H1 (cell line): ENCODE measurements around the gene ZNF888. TPM values are rescaled to one million over a fixed set of nuclear protein-coding genes. Genes with fewer than 3 reads are reported as not detected.

ENCODE experiments used
- BRCA1 ChIP-seq: IDR thresholded peaks from 2 replicates; pipeline ENCODE4 v1.6.1; 2012; ENCODE audit warnings: low read depth, low read length, improper control_type of control experiment
- CBX8 ChIP-seq: fragments of 300-800, 300-1000 bp; sonication (generic); IDR thresholded peaks from 2 replicates; pipeline ENCODE4 v1.7.1; 2016; ENCODE audit warnings: low read depth, low read length, borderline replicate concordance
- CREB1 ChIP-seq: IDR thresholded peaks from 2 replicates; pipeline ENCODE4 v1.6.1; 2012; ENCODE audit warnings: inconsistent platforms
- CTBP2 ChIP-seq: IDR thresholded peaks from 2 replicates; pipeline ENCODE4 v1.7.0; 2011; ENCODE audit warnings: borderline replicate concordance, mild to moderate bottlenecking, moderate library complexity, mixed read lengths, low read length; ENCODE audit not compliant: insufficient read depth, insufficient read length
- EGR1 ChIP-seq: IDR thresholded peaks from 2 replicates; pipeline ENCODE4 v1.6.1; 2011; ENCODE audit warnings: low read depth, low read length, borderline replicate concordance
- EP300 ChIP-seq, 2 experiments: IDR thresholded peaks; 1 replicate in 1 of 2; 2 replicates in 1 of 2; pipeline ENCODE4 v1.6.1; 2011 to 2012; ENCODE audit warnings: low read depth in 2 of 2, low read length in 2 of 2, mild to moderate bottlenecking in 2 of 2, borderline replicate concordance in 1 of 2, inconsistent platforms in 1 of 2, moderate library complexity in 1 of 2
- GABPA ChIP-seq: IDR thresholded peaks from 2 replicates; pipeline ENCODE4 v1.6.1; 2011; ENCODE audit warnings: mild to moderate bottlenecking, low read length, moderate library complexity, borderline replicate concordance; ENCODE audit not compliant: insufficient read depth
- HDAC2 ChIP-seq, 2 experiments: fragments of 300-600 bp in 1 of 2; sonication (generic) in 1 of 2; IDR thresholded peaks; 2 replicates each; pipeline ENCODE4 v1.6.1; 2011 to 2012; ENCODE audit warnings: low read depth in 2 of 2, low read length in 2 of 2, mild to moderate bottlenecking in 2 of 2, moderate library complexity in 2 of 2, borderline replicate concordance in 1 of 2, inconsistent platforms in 1 of 2
- HDAC6 ChIP-seq: IDR thresholded peaks from one replicate; pipeline ENCODE4 v1.7.1; 2012; ENCODE audit warnings: low read depth, mild to moderate bottlenecking, inconsistent platforms, low read length, moderate library complexity
- JUN ChIP-seq: IDR thresholded peaks from 2 replicates; pipeline ENCODE4 v1.6.1; 2011; ENCODE audit warnings: low read depth, mild to moderate bottlenecking, improper control_type of control experiment, low read length
- JUND ChIP-seq: IDR thresholded peaks from 2 replicates; pipeline ENCODE4 v1.6.1; 2011; ENCODE audit warnings: mild to moderate bottlenecking, improper control_type of control experiment, low read length
- KDM4A ChIP-seq: IDR thresholded peaks from one replicate; pipeline ENCODE4 v1.7.1; 2012; ENCODE audit warnings: low read depth, mild to moderate bottlenecking, moderate library complexity, low read length, inconsistent platforms; ENCODE audit not compliant: severe bottlenecking
- RXRA ChIP-seq: IDR thresholded peaks from 2 replicates; pipeline ENCODE4 v1.6.1; 2011; ENCODE audit warnings: low read depth, mild to moderate bottlenecking, low read length, moderate library complexity; ENCODE audit not compliant: insufficient read depth
- SIN3A ChIP-seq, 2 experiments: IDR thresholded peaks in 1 of 2; conservative IDR thresholded peaks in 1 of 2; 2 replicates each; pipeline ENCODE4 v1.6.1; 2011 to 2012; ENCODE audit warnings: low read length in 2 of 2, improper control_type of control experiment in 1 of 2, low read depth in 1 of 2, mild to moderate bottlenecking in 1 of 2
- SIRT6 ChIP-seq: IDR thresholded peaks from one replicate; pipeline ENCODE4 v1.7.1; 2012; ENCODE audit warnings: low read length, inconsistent platforms
- SP1 ChIP-seq: IDR thresholded peaks from 2 replicates; pipeline ENCODE4 v1.6.1; 2011; ENCODE audit warnings: low read depth, low read length
- SP2 ChIP-seq: IDR thresholded peaks from 2 replicates; pipeline ENCODE4 v1.6.1; 2012; ENCODE audit warnings: mild to moderate bottlenecking, low read length, inconsistent platforms
- SP4 ChIP-seq: IDR thresholded peaks from 2 replicates; pipeline ENCODE4 v1.6.1; 2012; ENCODE audit warnings: low read length, inconsistent platforms
- SUZ12 ChIP-seq: fragments of 200-600 bp; sonication (generic); IDR thresholded peaks from 2 replicates; pipeline ENCODE4 v1.6.1; 2012; ENCODE audit warnings: mild to moderate bottlenecking, inconsistent platforms, low read length, moderate library complexity, mixed read lengths
- TAF1 ChIP-seq: IDR thresholded peaks from 2 replicates; pipeline ENCODE4 v1.6.1; 2011; ENCODE audit warnings: mild to moderate bottlenecking, low read depth, low read length
- TAF7 ChIP-seq: optimal IDR thresholded peaks from 2 replicates; pipeline ENCODE3; 2011; ENCODE audit warnings: low read depth, mild to moderate bottlenecking, inconsistent platforms, low read length, moderate library complexity, borderline replicate concordance
- TEAD4 ChIP-seq: IDR thresholded peaks from 2 replicates; pipeline ENCODE4 v1.6.1; 2012; ENCODE audit warnings: low read depth, low read length, inconsistent platforms, mixed read lengths
- YY1 ChIP-seq: IDR thresholded peaks from 2 replicates; pipeline ENCODE4 v1.6.1; 2011; ENCODE audit warnings: low read depth, mild to moderate bottlenecking, low read length
- polyA plus RNA-seq, 7 experiments: library from polyadenylated mRNA; depleted of rRNA in 3 of 7; stranded (reverse) in 5 of 7; unstranded in 2 of 7; fragments of >200 nt in 5 of 7; fragments of 200-250 nt in 2 of 7; gene quantifications; 1 replicate in 5 of 7; 2 replicates in 1 of 7; 4 replicates in 1 of 7; pipeline versions ENCODE4 v1.2.1 to v1.2.3, GENCODE V29; 2011 to 2013; ENCODE audit warnings: missing spikeins in 2 of 7, mixed read lengths in 2 of 7
- total RNA-seq: library from RNA; stranded (reverse); fragmentation: NEBNext Ultra II Directional; extraction: Animal tissue kit (Norgen Biotek cat#: 25700); gene quantifications from 2 replicates; pipeline ENCODE4 v1.2.1, GENCODE V29; 2021
- TF ChIP-seq, protein P1 (sequence below): IDR thresholded peaks from 2 replicates; pipeline ENCODE4 v1.6.1; 2012; ENCODE audit warnings: inconsistent platforms

The ZNF888 gene
- total and polyA plus RNA-seq, 2 of the 8 experiments (the other 6 are each of a cell fraction or from before 2014, with no cell fraction given): 1.1 to 8.6 TPM

DNA sequence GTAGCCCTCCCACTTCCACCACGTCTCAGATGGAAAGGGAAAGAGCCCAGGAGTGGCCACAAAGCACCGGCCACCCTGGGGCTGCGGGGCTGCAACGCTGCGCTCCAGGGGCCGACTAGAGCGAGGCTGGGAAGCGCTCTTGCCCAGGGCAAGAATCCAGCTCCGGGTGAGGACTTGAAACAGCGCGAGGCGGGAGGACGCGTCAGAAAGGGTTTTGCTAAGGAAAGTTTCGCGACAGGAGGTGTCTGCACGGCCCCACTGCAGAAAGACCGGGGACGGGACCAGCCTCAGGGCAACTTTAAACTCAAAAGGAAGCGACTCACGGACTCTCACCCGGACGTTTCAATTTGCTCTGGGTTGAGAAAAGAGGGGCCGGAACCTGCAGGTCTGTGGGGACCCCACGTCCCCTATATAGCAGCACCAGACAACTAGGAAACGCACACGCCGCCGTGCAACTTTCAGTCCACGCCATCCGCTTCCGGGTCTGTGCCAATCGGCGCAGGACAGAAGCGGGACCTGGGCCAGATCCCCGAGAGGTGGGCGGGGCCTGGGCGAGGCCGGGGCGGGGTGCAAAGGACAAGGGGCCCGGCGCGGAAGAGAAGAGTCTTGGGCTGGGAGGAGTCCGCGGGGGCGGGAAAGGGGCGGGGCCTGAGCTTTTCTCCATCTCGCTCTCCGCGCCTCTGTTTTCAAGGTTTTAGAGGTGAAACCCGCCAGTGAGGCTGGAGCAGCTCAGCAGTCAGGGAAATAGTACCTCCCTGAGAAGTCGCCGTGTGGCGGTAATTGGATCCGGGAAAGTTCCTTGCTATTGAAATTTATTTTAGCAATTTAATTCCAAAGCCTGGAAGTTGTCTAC is 39.4 kb upstream of the ZNF888 start, which contains the start of gene ZNF816 (continued):
- no peak for TF ChIP-seq EP300 (IDR thresholded peaks at IDR 0.05; ENCODE audit: borderline replicate concordance in 1 of 2, low read depth in 2 of 2, low read length in 2 of 2)
- TF ChIP-seq CTBP2: no peak
- no peak; the same call in 1 of the 2 replicates for TF ChIP-seq GABPA
- peak in 1 of 2 experiments; percentile 55; a peak in 1 of 4 replicates for TF ChIP-seq HDAC2 (IDR thresholded peaks at IDR 0.05; ENCODE audit: borderline replicate concordance in 1 of 2, low read depth in 2 of 2, low read length in 2 of 2)
- TF ChIP-seq BRCA1: no peak
- no peak for TF ChIP-seq CBX8
- peak in 1 of 2 experiments; percentile 83; a peak in 1 of 4 replicates for TF ChIP-seq SIN3A (conservative IDR thresholded peaks at IDR 0.05 in 1 of 2, IDR thresholded peaks at IDR 0.05 in 1 of 2; ENCODE audit: low read depth in 1 of 2, low read length in 2 of 2)
- no peak for TF ChIP-seq KDM4A
- TF ChIP-seq SUZ12: no peak
- no peak for TF ChIP-seq JUN
- no peak for TF ChIP-seq YY1
- TF ChIP-seq SP1: peak; percentile 37; the same call in 1 of the 2 replicates
- no peak for TF ChIP-seq TEAD4
- peak; percentile 57 for TF ChIP-seq CREB1
- TF ChIP-seq SP4: no peak
- TF ChIP-seq EGR1: peak; percentile 94; the same call in 1 of the 2 replicates
- TF ChIP-seq SP2: no peak
- TF ChIP-seq TAF1: peak; percentile 83
- TF ChIP-seq SIRT6: no peak
- TF ChIP-seq, protein P1, sequence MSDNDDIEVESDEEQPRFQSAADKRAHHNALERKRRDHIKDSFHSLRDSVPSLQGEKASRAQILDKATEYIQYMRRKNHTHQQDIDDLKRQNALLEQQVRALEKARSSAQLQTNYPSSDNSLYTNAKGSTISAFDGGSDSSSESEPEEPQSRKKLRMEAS: peak; percentile 11; the same call in 1 of the 2 replicates
- TF ChIP-seq RXRA: no peak
- TF ChIP-seq JUND: no peak
- TF ChIP-seq HDAC6: no peak
- TF ChIP-seq TAF7: no peak
